IMR-90 (cell line): ENCODE results near the gene TMEM50A. TPM values are rescaled to one million over a fixed set of nuclear protein-coding genes. Genes with fewer than 3 reads are reported as not detected.
A peak's percentile ranks its signal among the peaks of the same experiment; 100 is the strongest.

Source experiments
- ATAC-seq: fragments of 200-7000 bp; cut with Tn5 transposase; 2 replicates; pipeline ENCODE4 v1.9.1; 2020; ENCODE audit warnings: low read depth, mild to moderate bottlenecking, moderate library complexity
- BruUV-seq: library from RNA; stranded (reverse); fragments of 400-500 nt; replicated peaks from 2 replicates; lab custom pipeline; 2021; lab: Mats Ljungman, UMichigan
- CTCF ChIA-PET: fragments of 300-600 bp; formaldehyde crosslinking; extraction: SDS; loops from one replicate; lab custom pipeline; 2021; ENCODE audit warnings: antibody characterized with exemption; lab: Yijun Ruan, JAX
- POLR2A ChIA-PET: fragments of 300-600 bp; sonication (Branson Sonifier 250); formaldehyde crosslinking; loops from one replicate; lab custom pipeline; 2022; ENCODE audit warnings: antibody characterized with exemption; ENCODE audit not compliant: unreplicated experiment; lab: Charles Lee
- DNase-seq: peaks from one replicate; pipeline ENCODE4 v3.0.0; 2013
- H2AFZ ChIP-seq: replicated peaks from 2 replicates; pipeline ENCODE3; 2013; ENCODE audit warnings: low read length, mild to moderate bottlenecking; ENCODE audit not compliant: poor library complexity
- H2AK5ac ChIP-seq: 2 replicates; pipeline ENCODE4 v1.6.1; 2013; ENCODE audit warnings: low read depth, low read length, inconsistent platforms
- H2AK9ac ChIP-seq: replicated peaks from 2 replicates; pipeline ENCODE3; 2013; ENCODE audit warnings: mild to moderate bottlenecking, low read depth, low read length, moderate library complexity; ENCODE audit not compliant: poor library complexity
- H2BK120ac ChIP-seq: 2 replicates; pipeline ENCODE4 v1.6.1; 2013; ENCODE audit warnings: low read depth, low read length, inconsistent platforms
- H2BK15ac ChIP-seq: 3 replicates; pipeline ENCODE4 v1.6.1; 2013; ENCODE audit warnings: low read depth, low read length, inconsistent platforms
- H2BK20ac ChIP-seq: 2 replicates; pipeline ENCODE4 v1.6.1; 2013; ENCODE audit warnings: low read depth, mild to moderate bottlenecking, inconsistent platforms, low read length, moderate library complexity
- H2BK5ac ChIP-seq: 2 replicates; pipeline ENCODE4 v1.6.1; 2013; ENCODE audit warnings: mild to moderate bottlenecking, low read depth, low read length, inconsistent platforms; ENCODE audit not compliant: poor library complexity, severe bottlenecking
- H3K14ac ChIP-seq: replicated peaks from 2 replicates; pipeline ENCODE4 v1.6.1; 2013; ENCODE audit warnings: low read depth, low read length, inconsistent platforms
- H3K18ac ChIP-seq: 2 replicates; pipeline ENCODE4 v1.6.1; 2013; ENCODE audit warnings: low read depth, low read length, control low read depth
- H3K23ac ChIP-seq: 2 replicates; pipeline ENCODE4 v1.6.1; 2013; ENCODE audit warnings: low read depth, low read length, inconsistent platforms
- H3K27ac ChIP-seq: 2 replicates; pipeline ENCODE4 v1.5.1; 2013; ENCODE audit warnings: mild to moderate bottlenecking, control low read depth, low read length; ENCODE audit not compliant: insufficient read depth
- H3K27me3 ChIP-seq: 2 replicates; pipeline ENCODE4 v1.6.1; 2013; ENCODE audit warnings: low read length; ENCODE audit not compliant: control insufficient read depth, insufficient read depth
- H3K36me3 ChIP-seq: 2 replicates; pipeline ENCODE4 v1.6.1; 2013; ENCODE audit warnings: low read length, mixed read lengths; ENCODE audit not compliant: control insufficient read depth, insufficient read depth
- H3K4ac ChIP-seq: 2 replicates; pipeline ENCODE4 v1.6.1; 2013; ENCODE audit warnings: low read depth, low read length, inconsistent platforms
- H3K4me1 ChIP-seq: 2 replicates; pipeline ENCODE4 v1.6.1; 2013; ENCODE audit warnings: low read length, mixed read lengths; ENCODE audit not compliant: control insufficient read depth, insufficient read depth
- H3K4me2 ChIP-seq: 2 replicates; pipeline ENCODE4 v1.6.1; 2013; ENCODE audit warnings: low read depth, mild to moderate bottlenecking, control low read depth, low read length, moderate library complexity
- H3K4me3 ChIP-seq: 2 replicates; pipeline ENCODE4 v1.5.1; 2013; ENCODE audit warnings: low read depth, mild to moderate bottlenecking, control low read depth, low read length, moderate library complexity; ENCODE audit not compliant: insufficient read depth
- H3K56ac ChIP-seq: 2 replicates; pipeline ENCODE4 v1.6.1; 2013; ENCODE audit warnings: low read length, inconsistent platforms; ENCODE audit not compliant: insufficient read depth; ENCODE audit errors: extremely low read depth
- H3K79me1 ChIP-seq, 2 experiments: 2 replicates each; pipeline ENCODE4 v1.6.1; 2013; ENCODE audit warnings: low read length in 2 of 2, inconsistent platforms in 1 of 2, low read depth in 1 of 2
- H3K9ac ChIP-seq: 2 replicates; pipeline ENCODE4 v1.6.1; 2013; ENCODE audit warnings: low read depth, low read length, control low read depth
- H3K9me1 ChIP-seq: 2 replicates; pipeline ENCODE4 v1.6.1; 2013; ENCODE audit warnings: low read length, inconsistent platforms; ENCODE audit not compliant: insufficient read depth
- H3K9me3 ChIP-seq: 2 replicates; pipeline ENCODE4 v1.6.1; 2013; ENCODE audit warnings: low read length; ENCODE audit not compliant: control insufficient read depth, insufficient read depth
- H4K20me1 ChIP-seq: 2 replicates; pipeline ENCODE4 v1.6.1; 2013; ENCODE audit warnings: low read length, inconsistent platforms; ENCODE audit not compliant: insufficient read depth
- H4K5ac ChIP-seq: 2 replicates; pipeline ENCODE4 v1.6.1; 2013; ENCODE audit warnings: mild to moderate bottlenecking, low read depth, low read length, control low read depth
- H4K8ac ChIP-seq, 2 experiments: 2 replicates each; pipeline ENCODE4 v1.6.1; 2013; ENCODE audit warnings: low read depth in 2 of 2, low read length in 2 of 2, control low read depth in 1 of 2, inconsistent platforms in 1 of 2
- H4K91ac ChIP-seq: 2 replicates; pipeline ENCODE4 v1.6.1; 2013; ENCODE audit warnings: low read depth, low read length, inconsistent platforms; ENCODE audit not compliant: insufficient read depth
- BHLHE40 ChIP-seq: fragments of 150-350 bp; IDR thresholded peaks from 2 replicates; pipeline ENCODE4 v1.6.1; 2016; ENCODE audit warnings: mild to moderate bottlenecking, low read depth, low read length
- CEBPB ChIP-seq: IDR thresholded peaks from 2 replicates; pipeline ENCODE4 v1.6.1; 2012; ENCODE audit warnings: low read depth, low read length, improper control_type of control experiment
- CHD1 ChIP-seq: IDR thresholded peaks from 2 replicates; pipeline ENCODE4 v1.6.1; 2012; ENCODE audit warnings: low read depth, low read length, improper control_type of control experiment
- FOS ChIP-seq: fragments of 150-350 bp; IDR thresholded peaks from 2 replicates; pipeline ENCODE4 v1.6.1; 2016; ENCODE audit warnings: low read depth, low read length
- MAFK ChIP-seq: IDR thresholded peaks from 2 replicates; pipeline ENCODE4 v1.6.1; 2012; ENCODE audit warnings: low read depth, low read length, improper control_type of control experiment
- MAZ ChIP-seq: IDR thresholded peaks from 2 replicates; pipeline ENCODE4 v1.6.1; 2012; ENCODE audit warnings: low read depth, mild to moderate bottlenecking, low read length, improper control_type of control experiment, moderate library complexity, borderline replicate concordance
- MXI1 ChIP-seq: IDR thresholded peaks from 2 replicates; pipeline ENCODE4 v1.6.1; 2012; ENCODE audit warnings: low read depth, mild to moderate bottlenecking, low read length, moderate library complexity, borderline replicate concordance
- NFE2L2 ChIP-seq: fragments of 150-350 bp; IDR thresholded peaks from 2 replicates; pipeline ENCODE4 v1.6.1; 2016; ENCODE audit warnings: low read depth, mild to moderate bottlenecking, low read length
- POLR2A ChIP-seq: IDR thresholded peaks from 2 replicates; pipeline ENCODE4 v1.6.1; 2012; ENCODE audit warnings: mild to moderate bottlenecking, low read depth, low read length
- RAD21 ChIP-seq: IDR thresholded peaks from 2 replicates; pipeline ENCODE4 v1.6.1; 2012; ENCODE audit warnings: low read length, improper control_type of control experiment
- RFX5 ChIP-seq: IDR thresholded peaks from 2 replicates; pipeline ENCODE4 v1.8.0; 2012; ENCODE audit warnings: low read depth, mild to moderate bottlenecking, low read length, moderate library complexity
- SMC3 ChIP-seq: fragments of 150-350 bp; IDR thresholded peaks from 2 replicates; pipeline ENCODE4 v1.6.1; 2016; ENCODE audit warnings: low read depth, mild to moderate bottlenecking, antibody characterized with exemption, low read length, moderate library complexity
- WGBS, 2 experiments: methylation state at CpG; one replicate each; pipeline versions ENCODE4 v1.1.5 to v1.1.7; 2013; ENCODE audit warnings: missing lambda C conversion rate in 2 of 2; ENCODE audit not compliant: insufficient read length in 1 of 2; ENCODE audit errors: extremely low coverage in 2 of 2; 5-methylcytosine and 5-hydroxymethylcytosine counted together
- dilution Hi-C: fragments of 300-500 bp; cut with HindIII; formaldehyde crosslinking; loops from one replicate; pipeline ENCODE4 v1.14.3; 2018; ENCODE audit warnings: low sequenced_read_pairs; ENCODE audit not compliant: unreplicated experiment
- in situ Hi-C: fragments of 300-500 bp; cut with MboI; formaldehyde crosslinking; loops from 3 replicates; pipeline ENCODE4 v1.14.3; 2019; ENCODE audit warnings: low sequenced_read_pairs, inconsistent platforms, mixed read lengths
- intact Hi-C: fragments of 100-400 bp; cut with micrococcal nuclease; formaldehyde crosslinking; loops from 2 replicates; pipeline ENCODE4 v1.10.0; 2022
- polyA plus RNA-seq, 3 experiments: library from polyadenylated mRNA; depleted of rRNA; stranded (reverse); fragments of >200 nt; gene quantifications; 2 replicates each; pipeline ENCODE4 v1.2.3, GENCODE V29; 2012; ENCODE audit warnings: low replicate concordance in 1 of 3
- total RNA-seq: library from RNA; depleted of rRNA; stranded (reverse); fragments of >200 nt; gene quantifications from 2 replicates; pipeline ENCODE4 v1.2.3, GENCODE V29; 2012
- TF ChIP-seq, protein P1 (sequence below): fragments of 150-350 bp; IDR thresholded peaks from 2 replicates; pipeline ENCODE4 v1.6.1; 2017; ENCODE audit warnings: mild to moderate bottlenecking, antibody characterized with exemption, low read length, low read depth

Gene TMEM50A
- total and polyA plus RNA-seq, 2 of the 4 experiments (the other 2 are of a cell fraction): 48.4 to 63.9 TPM

DNA sequence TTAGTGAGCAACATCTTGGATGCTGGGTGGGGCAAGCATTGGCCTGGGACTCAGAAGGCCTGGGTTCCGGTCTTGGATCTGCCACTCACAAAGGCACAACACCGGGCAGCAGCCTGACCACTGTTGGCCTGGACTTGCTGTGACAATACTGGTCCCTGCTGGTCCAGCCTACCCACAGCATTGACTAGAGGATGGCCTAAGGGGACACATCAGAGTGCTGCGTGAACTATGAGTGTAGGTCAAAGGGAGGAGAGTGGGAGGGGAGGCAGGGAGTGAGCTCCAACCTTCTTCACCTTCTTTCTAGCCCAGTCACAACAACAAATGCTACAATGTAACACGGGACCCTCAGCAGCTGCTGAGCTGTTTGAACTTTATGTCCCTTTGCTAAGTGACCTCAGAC is 31.1 kb downstream of the TMEM50A start:
- Histone ChIP-seq H3K4ac (peak overlapping the region; percentile 93), H2BK20ac (peak overlapping the region; percentile 76), H2AFZ (peak overlapping the region; percentile 72), H3K9me1 (peaks cover 6% of the 10 kb centered on the region), H2AK9ac (no peak overlapping the region), H3K27me3 (no peaks in the 10 kb centered on the region), H4K5ac (no peak overlapping the region; the same call in 1 of the 2 replicates), H4K91ac (peak overlapping the region; percentile 89), H4K20me1 (no peaks in the 10 kb centered on the region), H3K18ac (no peak overlapping the region), H3K79me1 (peaks cover 0 to 5% of the 10 kb centered on the region in 2 experiments; a peak in 1 of 4 replicates), H4K8ac (peak overlapping the region in 1 of 2 experiments; percentile 56; a peak in 1 of 4 replicates), H3K9me3 (no peaks in the 10 kb centered on the region), H3K56ac (no peak overlapping the region), H2BK5ac (peak overlapping the region; percentile 56), H3K4me2 (no peak overlapping the region), H3K4me1 (peaks cover 6% of the 10 kb centered on the region), H3K4me3 (no peak overlapping the region), H3K27ac (no peak overlapping the region), H3K14ac (peak overlapping the region; percentile 72), H2BK120ac (peak overlapping the region; percentile 89), H2AK5ac (peak overlapping the region; percentile 87), H2BK15ac (peak overlapping the region; percentile 98; the same call in 1 of the 3 replicates), H3K23ac (peak overlapping the region; percentile 87), H3K36me3 (no peaks in the 10 kb centered on the region), H3K9ac (no peak overlapping the region)
- dilution Hi-C loops (no loop called here), intact Hi-C loops (no loop called here), in situ Hi-C loops (no loop called here)
- POLR2A ChIA-PET: no interaction called here
- no TSS peak for BruUV-seq
- CTCF ChIA-PET: no interaction called here
- ATAC-seq: no peak
- DNase-seq: no peak
- no peak for TF ChIP-seq SMC3
- TF ChIP-seq NFE2L2: no peak
- no peak for TF ChIP-seq RFX5
- TF ChIP-seq MAFK: no peak
- TF ChIP-seq FOS: no peak
- TF ChIP-seq MXI1: no peak
- TF ChIP-seq CHD1: no peak
- TF ChIP-seq MAZ: no peak
- TF ChIP-seq RAD21: no peak
- TF ChIP-seq CEBPB: no peak
- TF ChIP-seq POLR2A: no peak
- TF ChIP-seq BHLHE40: no peak
- TF ChIP-seq, protein P1, sequence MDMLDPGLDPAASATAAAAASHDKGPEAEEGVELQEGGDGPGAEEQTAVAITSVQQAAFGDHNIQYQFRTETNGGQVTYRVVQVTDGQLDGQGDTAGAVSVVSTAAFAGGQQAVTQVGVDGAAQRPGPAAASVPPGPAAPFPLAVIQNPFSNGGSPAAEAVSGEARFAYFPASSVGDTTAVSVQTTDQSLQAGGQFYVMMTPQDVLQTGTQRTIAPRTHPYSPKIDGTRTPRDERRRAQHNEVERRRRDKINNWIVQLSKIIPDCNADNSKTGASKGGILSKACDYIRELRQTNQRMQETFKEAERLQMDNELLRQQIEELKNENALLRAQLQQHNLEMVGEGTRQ: no peak
- 100% methylated on average over 1 of the region's 4 CpGs; no CpG with 5 or more reads in 1 of the 2 experiments for WGBS, 2 experiments
